Mesothelial cell of epicardium (in vitro differentiated cells): Measurements from ENCODE around the gene VENTX. TPM values are rescaled to one million over a fixed set of nuclear protein-coding genes. Genes with fewer than 3 reads are reported as not detected.
"Not testable (repeated sequence)": the region's sequence is repeated elsewhere in the genome, so short reads cannot be mapped to it uniquely, and the experiment has no call there.

Experiments used
- DNase-seq, 2 experiments: peaks; one replicate each; pipeline ENCODE4 v3.0.0; 2021; ENCODE audit warnings: low spot score in 2 of 2; ENCODE audit not compliant: unreplicated experiment in 2 of 2
- H3K27ac Mint-ChIP-seq: 2 replicates; pipeline ENCODE4 v1.8.0; 2021; ENCODE audit warnings: mixed read lengths
- H3K27me3 Mint-ChIP-seq: 2 replicates; pipeline ENCODE4 v1.8.0; 2021; ENCODE audit warnings: low read depth, mixed read lengths
- H3K36me3 Mint-ChIP-seq: 2 replicates; pipeline ENCODE4 v1.8.0; 2021; ENCODE audit warnings: mixed read lengths
- H3K4me1 Mint-ChIP-seq: 2 replicates; pipeline ENCODE4 v1.8.0; 2021; ENCODE audit warnings: mixed read lengths
- H3K4me3 Mint-ChIP-seq: 2 replicates; pipeline ENCODE4 v1.8.0; 2021; ENCODE audit warnings: mild to moderate bottlenecking, moderate library complexity, mixed read lengths
- H3K9me3 Mint-ChIP-seq: 2 replicates; pipeline ENCODE4 v1.8.0; 2021; ENCODE audit warnings: mixed read lengths
- CTCF ChIP-seq: fragments of 200-600 bp; sonication (generic); IDR thresholded peaks from one replicate; pipeline ENCODE4 v1.5.0; 2021; ENCODE audit warnings: antibody characterized with exemption; ENCODE audit not compliant: unreplicated experiment
- total RNA-seq: library from RNA; stranded (reverse); gene quantifications from 3 replicates; pipeline ENCODE4 v1.2.1, GENCODE V29; 2021

Gene VENTX
- total RNA-seq, 1 donor from 2014 or later: 0.09 TPM

DNA sequence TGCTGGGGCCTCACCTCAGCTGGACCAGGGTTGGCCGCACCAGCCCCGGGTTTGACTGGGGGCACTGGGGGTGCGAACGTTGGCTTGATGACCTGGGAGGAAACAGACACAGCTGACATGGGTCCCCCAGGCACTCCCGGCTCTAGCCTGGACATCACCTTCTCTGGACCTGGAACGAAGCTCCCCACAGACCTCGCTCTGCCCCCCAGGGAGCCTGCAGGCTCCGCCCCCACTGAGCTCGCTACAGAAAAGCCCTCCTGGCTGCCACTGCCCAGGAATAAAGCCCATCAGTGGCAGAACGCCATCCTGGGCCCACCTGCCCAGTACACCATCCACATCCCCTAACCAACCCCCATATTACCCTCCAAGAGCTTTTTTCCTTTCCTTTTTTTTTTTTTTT is 26.0 kb downstream of the VENTX start:
- Mint-ChIP-seq H3K4me3 (no peak overlapping the region), H3K4me1 (peaks cover 2% of the 10 kb centered on the region), H3K36me3 (no peaks in the 10 kb centered on the region), H3K9me3 (no peaks in the 10 kb centered on the region), H3K27me3 (peaks cover 11% of the 10 kb centered on the region), H3K27ac (no peak overlapping the region)
- no peak for TF ChIP-seq CTCF
- DNase-seq: no peak

- no peaks in the 10 kb centered on the region for H3K36me3 Mint-ChIP-seq
- H3K27ac Mint-ChIP-seq: no peak overlapping the region
- H3K4me1 Mint-ChIP-seq: peaks cover 2% of the 10 kb centered on the region
- no peak for TF ChIP-seq CTCF
- H3K4me3 Mint-ChIP-seq: no peak overlapping the region
- no peaks in the 10 kb centered on the region for H3K9me3 Mint-ChIP-seq
- DNase-seq: no peak
- peaks cover 11% of the 10 kb centered on the region for H3K27me3 Mint-ChIP-seq
These were observed 26.8 kb downstream of the VENTX start for GRCh38 chr10:133264461-133264860.

GRCh38 chr10:133265052-133265451 is 27.4 kb downstream of the VENTX start:
- not testable (repeated sequence) for DNase-seq, H3K9me3 Mint-ChIP-seq, H3K36me3 Mint-ChIP-seq, H3K27ac Mint-ChIP-seq, H3K4me3 Mint-ChIP-seq, H3K4me1 Mint-ChIP-seq
- peaks cover 11% of the 10 kb centered on the region for H3K27me3 Mint-ChIP-seq

- peaks cover 11% of the 10 kb centered on the region for H3K27me3 Mint-ChIP-seq
- no peak for TF ChIP-seq CTCF
- peaks cover 2% of the 10 kb centered on the region for H3K4me1 Mint-ChIP-seq
- no peaks in the 10 kb centered on the region for H3K36me3 Mint-ChIP-seq
- H3K9me3 Mint-ChIP-seq: no peaks in the 10 kb centered on the region
- no peak for DNase-seq
- H3K27ac Mint-ChIP-seq: no peak overlapping the region
- no peak overlapping the region for H3K4me3 Mint-ChIP-seq
These were observed 28.6 kb downstream of the VENTX start for GRCh38 chr10:133266056-133266795.

- H3K27ac Mint-ChIP-seq: no peak overlapping the region
- no peak for TF ChIP-seq CTCF
- H3K27me3 Mint-ChIP-seq: peaks cover 11% of the 10 kb centered on the region
- H3K4me3 Mint-ChIP-seq: no peak overlapping the region
- H3K9me3 Mint-ChIP-seq: no peaks in the 10 kb centered on the region
- DNase-seq: no peak
- H3K4me1 Mint-ChIP-seq: peaks cover 2% of the 10 kb centered on the region
- no peaks in the 10 kb centered on the region for H3K36me3 Mint-ChIP-seq
These were observed 29.6 kb downstream of the VENTX start for GRCh38 chr10:133267293-133267692.

DNA sequence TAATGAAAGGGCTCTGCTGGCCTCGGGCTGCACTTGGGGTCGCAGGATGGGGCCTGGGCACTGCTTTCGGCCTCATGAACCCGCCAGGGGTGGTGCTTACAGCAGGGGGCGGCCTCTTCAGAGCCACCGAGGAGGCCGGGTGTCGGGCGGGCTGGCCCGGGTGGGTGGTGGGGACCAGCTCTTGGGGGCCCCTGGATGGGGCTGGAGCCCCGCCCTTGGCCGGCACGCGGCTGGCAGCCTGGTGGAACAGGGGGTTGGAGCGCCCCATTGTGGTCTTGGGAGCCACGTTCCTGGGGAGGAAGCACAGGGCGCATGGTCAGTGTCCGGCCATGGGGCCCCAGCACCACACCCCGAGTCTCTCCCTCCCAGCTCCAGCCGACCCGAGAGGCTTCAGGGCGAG is 30.2 kb downstream of the VENTX start:
- Mint-ChIP-seq H3K9me3 (no peaks in the 10 kb centered on the region), H3K4me3 (no peak overlapping the region), H3K27ac (no peak overlapping the region), H3K4me1 (no peaks in the 10 kb centered on the region), H3K27me3 (peaks cover 11% of the 10 kb centered on the region), H3K36me3 (no peaks in the 10 kb centered on the region)
- TF ChIP-seq CTCF: no peak
- DNase-seq: no peak
